GM12878 (cell line): Measurements from ENCODE around the gene NCKAP5. TPM values are rescaled to one million over a fixed set of nuclear protein-coding genes. Genes with fewer than 3 reads are reported as not detected.

ENCODE experiments used
- ATAC-seq: fragments of 200-7000 bp; cut with Tn5 transposase; 3 replicates; pipeline ENCODE4 v1.9.1; 2020; ENCODE audit warnings: mild to moderate bottlenecking, moderate library complexity
- BruUV-seq: library from RNA; stranded (reverse); fragments of 400-500 nt; replicated peaks from 2 replicates; lab custom pipeline; 2021; lab: Mats Ljungman, UMichigan
- CTCF ChIA-PET: fragments of 300-600 bp; sonication (Branson Sonifier 250); formaldehyde crosslinking; extraction: SDS; loops from one replicate; lab custom pipeline; 2021; ENCODE audit warnings: inconsistent platforms; lab: Yijun Ruan, JAX
- POLR2A ChIA-PET: fragments of 350-600 bp; formaldehyde crosslinking; extraction: SDS; loops from one replicate; lab custom pipeline; 2021; ENCODE audit warnings: inconsistent platforms; lab: Charles Lee
- RAD21 ChIA-PET: fragments of 300-600 bp; sonication (Branson Sonifier 250); formaldehyde crosslinking; loops from one replicate; lab custom pipeline; 2023; ENCODE audit warnings: antibody characterized with exemption; ENCODE audit not compliant: unreplicated experiment; lab: Charles Lee
- SMC1A ChIA-PET: fragments of 300-600 bp; sonication (Branson Sonifier 250); formaldehyde crosslinking; loops from one replicate; lab custom pipeline; 2023; ENCODE audit not compliant: unreplicated experiment, uncharacterized antibody; lab: Charles Lee
- DNase-seq: peaks from one replicate; pipeline ENCODE4 v3.0.0-alpha.2; 2011; ENCODE audit warnings: low read depth, low spot score
- FAIRE-seq: peaks from 3 replicates; lab custom pipeline; 2011; peaks lifted over from hg19 to GRCh38; lab: Jason Lieb, UNC
- H2AFZ ChIP-seq: 2 replicates; pipeline ENCODE4 v1.6.0; 2011; ENCODE audit warnings: low read depth, low read length, control low read depth; ENCODE audit not compliant: control insufficient read depth
- H3K27ac ChIP-seq: 2 replicates; pipeline ENCODE4 v1.5.1; 2011; ENCODE audit warnings: control low read depth; ENCODE audit not compliant: control insufficient read depth, insufficient read depth
- H3K27me3 ChIP-seq, 2 experiments: replicated peaks in 1 of 2; 2 replicates each; pipeline versions ENCODE4 v1.6.0 to v1.6.1; 2011; ENCODE audit warnings: low read length in 1 of 2; ENCODE audit not compliant: control insufficient read depth in 2 of 2, insufficient read depth in 2 of 2
- H3K36me3 ChIP-seq, 2 experiments: 2 replicates each; pipeline ENCODE4 v1.5.1; 2011; ENCODE audit warnings: low read length in 1 of 2; ENCODE audit not compliant: control insufficient read depth in 2 of 2, insufficient read depth in 2 of 2
- H3K4me1 ChIP-seq: 2 replicates; pipeline ENCODE4 v1.6.1; 2011; ENCODE audit warnings: mild to moderate bottlenecking, low read length, moderate library complexity, mixed read lengths; ENCODE audit not compliant: control insufficient read depth, insufficient read depth
- H3K4me2 ChIP-seq: 2 replicates; pipeline ENCODE4 v1.6.0; 2011; ENCODE audit warnings: control low read depth; ENCODE audit not compliant: control insufficient read depth, insufficient read depth
- H3K4me3 ChIP-seq: fragments of 200-600 bp; sonication (generic); 2 replicates; pipeline ENCODE4 v1.5.1; 2016
- H3K79me2 ChIP-seq: 2 replicates; pipeline ENCODE4 v1.6.0; 2011; ENCODE audit warnings: low read length; ENCODE audit not compliant: control insufficient read depth, insufficient read depth
- H3K9ac ChIP-seq: 2 replicates; pipeline ENCODE4 v1.8.0; 2011; ENCODE audit warnings: low read length, control low read depth, mixed read lengths; ENCODE audit not compliant: control insufficient read depth, insufficient read depth
- H3K9me3 ChIP-seq: replicated peaks from 3 replicates; pipeline ENCODE4 v1.5.1; 2011; ENCODE audit warnings: mild to moderate bottlenecking, low read length; ENCODE audit not compliant: control insufficient read depth, insufficient read depth
- H4K20me1 ChIP-seq: 2 replicates; pipeline ENCODE4 v1.6.0; 2011; ENCODE audit not compliant: control insufficient read depth, insufficient read depth
- CHD4 ChIP-seq: fragments of 200-600 bp; sonication (generic); IDR thresholded peaks from 2 replicates; pipeline ENCODE4 v1.6.1; 2016; ENCODE audit warnings: mild to moderate bottlenecking
- GATAD2B ChIP-seq: fragments of 450-650 bp; conservative IDR thresholded peaks from 2 replicates; pipeline ENCODE4 v1.6.1; 2017; ENCODE audit warnings: low read depth, mild to moderate bottlenecking, moderate library complexity
- RUNX3 ChIP-seq: IDR thresholded peaks from 2 replicates; pipeline ENCODE4 v1.6.1; 2012; ENCODE audit warnings: low read length, inconsistent platforms
- SIN3A ChIP-seq: IDR thresholded peaks from 2 replicates; pipeline ENCODE4 v1.6.1; 2012; ENCODE audit warnings: low read depth, low read length, improper control_type of control experiment
- STAT1 ChIP-seq: fragments of 450-650 bp; conservative IDR thresholded peaks from 2 replicates; pipeline ENCODE4 v1.6.1; 2014; ENCODE audit warnings: antibody characterized with exemption, mild to moderate bottlenecking
- TAF1 ChIP-seq: IDR thresholded peaks from 2 replicates; pipeline ENCODE4 v1.6.1; 2011; ENCODE audit warnings: mild to moderate bottlenecking, low read depth, low read length, borderline replicate concordance
- ZNF207 ChIP-seq: fragments of 450-650 bp; IDR thresholded peaks from 2 replicates; pipeline ENCODE4 v1.6.1; 2014; ENCODE audit warnings: antibody characterized with exemption, mild to moderate bottlenecking, borderline replicate concordance
- ZNF274 ChIP-seq: IDR thresholded peaks from one replicate; pipeline ENCODE4 v1.8.0; 2011; ENCODE audit not compliant: insufficient read length, insufficient read depth
- ZNF384 ChIP-seq: IDR thresholded peaks from 2 replicates; pipeline ENCODE4 v1.6.1; 2012; ENCODE audit warnings: low read depth, mild to moderate bottlenecking, low read length, improper control_type of control experiment, borderline replicate concordance
- WGBS: methylation state at CpG from one replicate; pipeline ENCODE4 v1.1.6; 2016; ENCODE audit warnings: low lambda C conversion rate; ENCODE audit not compliant: insufficient replicate concordance, insufficient coverage; ENCODE audit errors: missing lambda C conversion rate; 5-methylcytosine and 5-hydroxymethylcytosine counted together
- in situ Hi-C: fragments of 300-500 bp; cut with MboI; formaldehyde crosslinking; loops from 9 replicates; pipeline ENCODE4 v1.14.3; 2018; ENCODE audit warnings: mixed read lengths
- intact Hi-C: fragments of 100-400 bp; cut with micrococcal nuclease; formaldehyde crosslinking; loops from one replicate; pipeline ENCODE4 v1.14.2; 2022; ENCODE audit not compliant: unreplicated experiment
- polyA plus RNA-seq, 11 experiments: library from polyadenylated mRNA; depleted of rRNA in 4 of 11; unstranded in 6 of 11; stranded (reverse) in 5 of 11; fragments of >200 nt; fragmentation: Nextera tagmentation in 4 of 11; fragmentation: Illumina TruSeq in 1 of 11; extraction: Ambion mirVana in 4 of 11; extraction: Trizol in 1 of 11; gene quantifications; 1 replicate in 1 of 11; 2 replicates in 10 of 11; pipeline versions ENCODE4 v1.2.1 to v1.2.3, GENCODE V29; 2011 to 2016; ENCODE audit warnings: inconsistent platforms in 2 of 11, missing spikeins in 2 of 11, low read depth in 1 of 11
- total RNA-seq, 4 experiments: library from RNA; depleted of rRNA in 3 of 4; stranded (reverse); fragments of >200 nt in 3 of 4; fragmentation: Illumina TruSeq in 1 of 4; extraction: Trizol in 1 of 4; gene quantifications; 2 replicates each; pipeline versions ENCODE4 v1.2.1 to v1.2.3, GENCODE V29; 2013 to 2021
- TF ChIP-seq, protein P1 (sequence below), 3 experiments: IDR thresholded peaks in 2 of 3; conservative IDR thresholded peaks in 1 of 3; 2 replicates each; pipeline ENCODE4 v1.5.1; 2011; ENCODE audit warnings: low read depth in 3 of 3, low read length in 3 of 3, mild to moderate bottlenecking in 3 of 3, control low read depth in 2 of 3, moderate library complexity in 2 of 3, inconsistent platforms in 1 of 3, mixed read lengths in 1 of 3; ENCODE audit not compliant: control insufficient read depth in 2 of 3, insufficient read depth in 1 of 3; ENCODE audit errors: extremely low read depth in 1 of 3
- TF ChIP-seq, protein P2 (sequence below): fragments of 450-650 bp; IDR thresholded peaks from 2 replicates; pipeline ENCODE4 v1.6.1; 2017; ENCODE audit warnings: borderline replicate concordance
- TF ChIP-seq, protein P3 (sequence below): IDR thresholded peaks from 2 replicates; pipeline ENCODE4 v1.6.1; 2012; ENCODE audit warnings: low read length, inconsistent platforms
- TF ChIP-seq, protein P4 (sequence below): IDR thresholded peaks from 2 replicates; pipeline ENCODE4 v1.6.1; 2011; ENCODE audit warnings: low read depth, low read length, improper control_type of control experiment, borderline replicate concordance

Gene NCKAP5
- total and polyA plus RNA-seq, 10 of the 15 experiments (the other 5 are each of a cell fraction or from before 2014, with no cell fraction given) = 0.06 to 0.44 (median 0.16) TPM

DNA sequence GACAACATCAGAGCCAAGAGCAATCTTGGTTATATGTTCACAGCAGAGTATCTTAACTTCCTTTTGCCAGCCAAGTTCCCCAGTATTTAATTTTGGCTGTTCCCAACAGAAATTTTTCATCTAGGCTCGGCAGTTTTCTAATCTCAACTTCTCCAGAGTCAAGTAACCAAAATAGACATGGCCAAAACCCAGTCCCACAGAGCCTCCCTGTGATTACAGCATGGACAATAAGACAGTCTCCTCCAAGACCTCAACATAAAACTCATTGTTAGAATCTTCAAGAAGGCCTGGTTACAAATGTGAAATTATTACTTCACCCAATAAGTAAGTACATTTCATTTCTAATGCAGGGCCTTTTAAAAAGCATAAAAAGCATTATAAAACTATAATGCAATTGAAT, 445.7 kb downstream of the NCKAP5 start:
- ATAC-seq = no peak
- in situ Hi-C loops = no loop called here
- Histone ChIP-seq H3K36me3 (no peaks in the 10 kb centered on the region), H3K9me3 (no peaks in the 10 kb centered on the region), H4K20me1 (no peaks in the 10 kb centered on the region), H3K4me3 (no peak overlapping the region), H3K79me2 (no peaks in the 10 kb centered on the region), H3K4me2 (no peak overlapping the region), H3K27ac (no peak overlapping the region), H3K27me3 (no peaks in the 10 kb centered on the region), H3K4me1 (no peaks in the 10 kb centered on the region), H3K9ac (no peak overlapping the region), H2AFZ (no peak overlapping the region)
- ChIA-PET RAD21 (no interaction called here), POLR2A (no interaction called here), CTCF (no interaction called here), SMC1A (no interaction called here)
- 0% methylated on average over 1 of the region's 1 CpG for WGBS
- no peak for FAIRE-seq
- intact Hi-C loops = no loop called here
- no TSS peak for BruUV-seq
- DNase-seq = no peak
- TF ChIP-seq SIN3A (no peak), ZNF384 (no peak), ZNF274 (no peak), CHD4 (no peak), ZNF207 (no peak), GATAD2B (no peak), STAT1 (no peak), RUNX3 (no peak), TAF1 (no peak)
- TF ChIP-seq, protein P1, sequence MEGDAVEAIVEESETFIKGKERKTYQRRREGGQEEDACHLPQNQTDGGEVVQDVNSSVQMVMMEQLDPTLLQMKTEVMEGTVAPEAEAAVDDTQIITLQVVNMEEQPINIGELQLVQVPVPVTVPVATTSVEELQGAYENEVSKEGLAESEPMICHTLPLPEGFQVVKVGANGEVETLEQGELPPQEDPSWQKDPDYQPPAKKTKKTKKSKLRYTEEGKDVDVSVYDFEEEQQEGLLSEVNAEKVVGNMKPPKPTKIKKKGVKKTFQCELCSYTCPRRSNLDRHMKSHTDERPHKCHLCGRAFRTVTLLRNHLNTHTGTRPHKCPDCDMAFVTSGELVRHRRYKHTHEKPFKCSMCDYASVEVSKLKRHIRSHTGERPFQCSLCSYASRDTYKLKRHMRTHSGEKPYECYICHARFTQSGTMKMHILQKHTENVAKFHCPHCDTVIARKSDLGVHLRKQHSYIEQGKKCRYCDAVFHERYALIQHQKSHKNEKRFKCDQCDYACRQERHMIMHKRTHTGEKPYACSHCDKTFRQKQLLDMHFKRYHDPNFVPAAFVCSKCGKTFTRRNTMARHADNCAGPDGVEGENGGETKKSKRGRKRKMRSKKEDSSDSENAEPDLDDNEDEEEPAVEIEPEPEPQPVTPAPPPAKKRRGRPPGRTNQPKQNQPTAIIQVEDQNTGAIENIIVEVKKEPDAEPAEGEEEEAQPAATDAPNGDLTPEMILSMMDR (IDR thresholded peaks at IDR 0.05 in 2 of 3, conservative IDR thresholded peaks at IDR 0.05 in 1 of 3; ENCODE audit: control insufficient read depth in 2 of 3, extremely low read depth in 1 of 3, insufficient read depth in 1 of 3, low read depth in 3 of 3, low read length in 3 of 3) = no peak
- TF ChIP-seq, protein P2, sequence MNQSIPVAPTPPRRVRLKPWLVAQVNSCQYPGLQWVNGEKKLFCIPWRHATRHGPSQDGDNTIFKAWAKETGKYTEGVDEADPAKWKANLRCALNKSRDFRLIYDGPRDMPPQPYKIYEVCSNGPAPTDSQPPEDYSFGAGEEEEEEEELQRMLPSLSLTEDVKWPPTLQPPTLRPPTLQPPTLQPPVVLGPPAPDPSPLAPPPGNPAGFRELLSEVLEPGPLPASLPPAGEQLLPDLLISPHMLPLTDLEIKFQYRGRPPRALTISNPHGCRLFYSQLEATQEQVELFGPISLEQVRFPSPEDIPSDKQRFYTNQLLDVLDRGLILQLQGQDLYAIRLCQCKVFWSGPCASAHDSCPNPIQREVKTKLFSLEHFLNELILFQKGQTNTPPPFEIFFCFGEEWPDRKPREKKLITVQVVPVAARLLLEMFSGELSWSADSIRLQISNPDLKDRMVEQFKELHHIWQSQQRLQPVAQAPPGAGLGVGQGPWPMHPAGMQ = no peak
- TF ChIP-seq, protein P3, sequence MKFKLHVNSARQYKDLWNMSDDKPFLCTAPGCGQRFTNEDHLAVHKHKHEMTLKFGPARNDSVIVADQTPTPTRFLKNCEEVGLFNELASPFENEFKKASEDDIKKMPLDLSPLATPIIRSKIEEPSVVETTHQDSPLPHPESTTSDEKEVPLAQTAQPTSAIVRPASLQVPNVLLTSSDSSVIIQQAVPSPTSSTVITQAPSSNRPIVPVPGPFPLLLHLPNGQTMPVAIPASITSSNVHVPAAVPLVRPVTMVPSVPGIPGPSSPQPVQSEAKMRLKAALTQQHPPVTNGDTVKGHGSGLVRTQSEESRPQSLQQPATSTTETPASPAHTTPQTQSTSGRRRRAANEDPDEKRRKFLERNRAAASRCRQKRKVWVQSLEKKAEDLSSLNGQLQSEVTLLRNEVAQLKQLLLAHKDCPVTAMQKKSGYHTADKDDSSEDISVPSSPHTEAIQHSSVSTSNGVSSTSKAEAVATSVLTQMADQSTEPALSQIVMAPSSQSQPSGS = no peak
- TF ChIP-seq, protein P4, sequence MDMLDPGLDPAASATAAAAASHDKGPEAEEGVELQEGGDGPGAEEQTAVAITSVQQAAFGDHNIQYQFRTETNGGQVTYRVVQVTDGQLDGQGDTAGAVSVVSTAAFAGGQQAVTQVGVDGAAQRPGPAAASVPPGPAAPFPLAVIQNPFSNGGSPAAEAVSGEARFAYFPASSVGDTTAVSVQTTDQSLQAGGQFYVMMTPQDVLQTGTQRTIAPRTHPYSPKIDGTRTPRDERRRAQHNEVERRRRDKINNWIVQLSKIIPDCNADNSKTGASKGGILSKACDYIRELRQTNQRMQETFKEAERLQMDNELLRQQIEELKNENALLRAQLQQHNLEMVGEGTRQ = no peak
